ENCODE measurements around the gene VWA3A.

GRCh38 chr16:22195695-22196558, 103.6 kb downstream of the VWA3A start:
- TF ChIP-seq CTCF (IDR thresholded peaks at IDR 0.05): peak; percentile 77 to 96 (median 94)
- peak; percentile 88 to 97 (median 89) for TF ChIP-seq POLR2AphosphoS5 (IDR thresholded peaks at IDR 0.05)

All from breast epithelium (tissue), 3 donors.